CD4-positive, alpha-beta T cell treated with Interleukin-17A for 4 hours (primary cell): Measurements from ENCODE around the gene TTC4.

Experiments
- DNase-seq: peaks from one replicate; pipeline ENCODE4 v3.0.0-alpha.2; 2020; ENCODE audit warnings: mixed read lengths

Gene TTC4

GRCh38 chr1:54705153-54705552 lies 10.5 kb upstream of the TTC4 start:
- no peak for DNase-seq

DNA sequence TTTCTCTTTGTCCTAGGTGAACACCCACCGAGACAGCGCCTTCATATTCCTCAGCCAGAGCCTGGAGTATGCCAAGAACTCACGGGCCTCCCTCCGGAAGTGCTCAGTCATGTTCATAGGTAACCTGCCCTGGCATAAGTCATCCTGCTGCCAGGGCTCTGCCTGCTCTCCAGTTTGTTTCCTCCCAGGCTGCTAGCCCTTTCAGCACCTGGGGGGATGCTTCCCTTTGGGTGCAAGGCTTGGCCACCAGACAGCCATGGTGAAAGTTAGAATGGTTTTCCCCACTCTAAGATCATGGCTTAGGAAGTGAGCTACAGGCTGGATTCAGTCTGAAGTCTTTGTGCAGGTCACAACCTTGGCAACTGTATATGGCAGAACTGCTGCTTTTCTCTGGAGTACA lies 9.2 kb upstream of the TTC4 start:
- DNase-seq: no peak

- DNase-seq: no peak
Observed at GRCh38 chr1:54708385-54708784, 7.3 kb upstream of the TTC4 start.

DNA sequence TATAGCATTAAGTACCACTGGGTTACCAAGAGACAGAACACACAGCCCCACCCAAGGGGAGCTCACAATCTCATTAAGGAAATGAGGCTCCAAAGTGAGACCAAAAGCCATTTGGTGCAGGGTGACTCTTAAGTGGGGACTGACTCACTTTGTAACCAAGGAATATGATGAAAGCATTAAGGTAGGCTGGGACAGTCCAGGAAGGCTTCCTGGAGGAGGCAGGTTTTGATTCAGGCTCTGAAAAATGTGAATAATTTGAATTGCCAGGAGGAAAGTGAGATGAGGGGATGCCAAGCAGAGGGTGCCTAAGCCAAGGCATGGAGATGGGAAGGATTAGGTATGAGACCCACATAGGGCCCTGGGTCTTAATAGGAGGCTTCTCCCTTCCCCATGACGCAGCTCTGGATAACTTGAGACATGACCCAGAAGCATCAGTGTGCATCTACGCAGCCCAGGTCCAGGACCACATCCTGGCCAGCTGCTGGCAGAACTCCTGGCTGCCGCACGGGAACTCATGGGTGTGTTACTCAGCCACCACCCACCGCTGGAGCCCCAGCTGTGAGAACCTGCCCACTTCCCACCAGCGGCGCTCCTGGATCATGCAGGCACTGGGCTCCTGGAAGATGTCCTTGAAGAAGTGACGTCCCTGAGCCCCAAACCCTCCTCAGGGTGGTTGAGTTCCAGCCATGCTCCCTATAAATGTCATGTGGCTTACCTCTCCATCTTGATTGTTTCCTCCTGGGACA lies 5.9 kb upstream of the TTC4 start:
- no peak for DNase-seq

GRCh38 chr1:54710434-54710833 lies 5.2 kb upstream of the TTC4 start:
- no peak for DNase-seq

GRCh38 chr1:54710841-54711240 lies 4.8 kb upstream of the TTC4 start:
- DNase-seq: no peak

- no peak for DNase-seq
Observed at GRCh38 chr1:54711536-54711935, 4.1 kb upstream of the TTC4 start.

DNA sequence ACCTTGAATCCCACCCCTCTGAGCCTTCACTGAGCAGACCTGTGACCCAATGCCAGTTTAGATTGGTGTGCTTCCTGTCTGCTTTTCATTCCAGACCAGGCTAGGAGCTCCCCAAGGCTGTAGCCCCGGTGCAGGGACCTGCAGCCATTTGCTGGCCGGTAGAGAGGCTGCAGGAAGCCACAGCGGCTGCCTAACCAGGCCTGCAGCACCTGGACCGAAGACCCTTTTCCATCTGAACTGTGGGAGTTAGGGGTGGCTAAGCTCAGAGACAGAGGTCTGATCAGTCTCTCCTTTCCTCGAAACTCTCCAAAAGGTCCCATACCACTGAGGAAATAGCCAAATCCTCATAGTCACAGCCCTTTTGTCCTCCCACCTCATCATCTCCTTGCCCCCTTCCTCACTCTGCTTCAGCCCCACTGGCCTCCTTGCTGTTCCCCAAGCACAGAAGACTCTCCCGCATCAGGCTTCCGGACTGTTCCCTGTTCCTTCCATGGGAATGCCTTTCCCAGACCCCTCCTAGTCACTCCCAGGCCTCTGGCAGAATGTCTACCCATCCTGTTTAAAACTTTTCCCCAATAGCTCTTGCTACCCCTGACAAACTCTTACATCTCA lies 674 bp upstream of the TTC4 start:
- no peak for DNase-seq

DNA sequence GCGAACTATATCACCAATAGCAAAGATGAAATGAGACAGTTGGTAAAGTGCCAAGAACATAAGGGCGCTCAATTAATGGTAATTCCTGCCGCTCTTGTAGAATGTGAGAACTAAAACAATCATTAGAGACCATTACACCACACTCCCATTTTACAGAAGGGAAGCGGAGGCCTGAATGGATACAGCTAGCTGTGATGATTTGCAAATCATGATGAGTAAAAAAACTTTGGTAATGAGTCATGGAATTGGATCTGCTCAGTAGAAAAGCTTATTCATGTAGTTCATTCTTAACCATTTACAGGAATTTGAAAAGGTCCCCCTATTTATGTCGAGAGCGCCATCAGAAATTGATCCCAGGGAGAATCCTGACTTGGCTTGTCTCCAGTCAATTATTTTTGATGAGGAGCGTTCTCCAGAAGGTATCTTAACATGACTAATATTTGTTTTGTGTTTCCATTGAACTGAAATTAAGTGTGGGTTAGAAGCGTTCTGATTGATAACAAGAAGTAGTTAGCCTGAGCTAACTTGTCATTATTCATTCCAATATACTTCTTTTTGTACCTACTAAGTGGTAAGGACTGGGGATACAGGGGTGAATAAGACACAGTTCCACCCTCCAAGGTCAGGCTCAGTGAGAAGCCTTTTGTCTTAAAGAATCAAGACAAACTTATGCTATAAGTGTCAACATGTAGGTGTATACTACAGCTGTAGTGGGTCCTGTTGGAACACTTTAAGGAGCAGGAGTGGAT lies 812 bp downstream of the TTC4 start:
- DNase-seq: no peak

DNA sequence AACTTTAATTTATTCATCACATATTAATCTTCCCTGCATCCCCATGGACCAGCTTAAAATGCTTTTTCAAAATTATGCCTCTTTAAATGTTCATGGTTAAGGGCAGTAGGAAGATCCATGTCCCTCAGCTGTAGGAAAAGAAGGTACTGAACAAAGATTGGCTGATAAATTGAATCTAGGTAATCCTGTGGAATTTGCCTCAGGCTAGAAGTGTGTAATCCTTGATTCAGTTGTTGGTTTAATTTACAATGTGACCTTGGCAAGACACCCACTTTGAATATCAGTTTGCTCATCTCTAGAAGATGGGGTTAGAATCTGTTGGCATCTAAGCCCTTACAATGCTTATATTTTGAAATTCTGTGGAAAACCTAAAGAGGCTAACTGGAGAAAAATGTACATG lies 6.1 kb downstream of the TTC4 start:
- no peak for DNase-seq

- DNase-seq: no peak
Observed at GRCh38 chr1:54723985-54724384, 8.3 kb downstream of the TTC4 start.

GRCh38 chr1:54724771-54725170 lies 9.1 kb downstream of the TTC4 start:
- no peak for DNase-seq

- no peak for DNase-seq
Observed at GRCh38 chr1:54728027-54728426, 12.4 kb downstream of the TTC4 start.

DNA sequence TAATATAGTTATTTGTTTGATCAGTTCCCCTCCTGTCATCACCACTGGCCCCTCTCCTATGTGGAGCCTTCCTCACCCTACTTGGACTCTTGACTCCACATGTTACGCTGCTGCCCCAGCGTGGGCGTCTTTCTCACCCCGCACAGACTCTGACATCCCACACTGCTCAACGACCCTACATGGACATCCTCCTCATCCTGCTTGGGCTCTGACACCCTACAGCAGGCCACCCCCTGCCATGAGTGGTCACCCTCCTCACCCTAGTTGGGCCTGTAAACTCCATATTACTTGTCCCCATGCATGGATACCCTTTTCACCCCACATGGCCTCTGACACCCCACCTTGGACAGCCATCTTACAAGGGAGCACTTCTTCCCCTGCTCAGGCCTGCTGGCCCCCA lies 21.0 kb downstream of the TTC4 start:
- DNase-seq: no peak

DNA sequence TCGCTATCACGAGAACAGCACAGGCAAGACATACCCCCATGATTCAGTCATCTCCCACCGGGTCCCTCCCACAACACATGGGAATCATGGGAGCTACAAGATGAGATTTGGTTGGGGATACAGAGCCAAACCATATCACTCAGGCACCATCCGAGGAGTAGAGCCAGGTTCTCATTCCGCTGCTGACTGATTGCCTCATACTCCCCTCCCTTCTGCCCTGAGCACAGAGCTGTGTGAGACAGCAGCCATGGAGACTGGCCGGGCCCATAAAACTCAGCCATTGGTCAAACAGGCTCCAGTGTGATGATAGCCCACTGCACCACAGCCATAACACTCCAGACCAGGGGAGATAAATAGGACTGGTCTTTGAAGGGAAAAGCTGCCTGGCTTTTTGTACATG lies 22.6 kb downstream of the TTC4 start:
- DNase-seq: no peak

GRCh38 chr1:54741531-54741930 lies 25.9 kb downstream of the TTC4 start:
- no peak for DNase-seq

DNA sequence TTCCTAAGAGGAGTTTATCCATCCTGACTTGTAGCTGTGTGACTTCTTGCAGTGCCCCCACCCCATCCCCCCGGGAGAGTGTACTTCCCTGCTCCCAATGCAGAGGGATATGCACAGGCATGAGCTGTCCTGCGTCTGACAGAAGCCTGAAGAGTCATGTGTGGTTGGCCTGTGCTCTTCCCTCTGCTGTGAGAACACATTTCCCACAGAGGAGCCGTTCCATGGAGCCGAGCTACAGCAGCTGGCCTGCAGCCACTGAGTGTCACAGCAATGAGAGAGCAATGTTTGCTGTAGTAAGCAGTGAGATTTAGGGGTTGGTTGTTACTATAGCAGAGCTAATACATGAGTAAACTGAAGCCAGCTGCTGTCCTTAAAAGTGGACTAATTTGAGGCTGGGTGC lies 26.6 kb downstream of the TTC4 start:
- DNase-seq: no peak

GRCh38 chr1:54743416-54744226 lies 28.0 kb downstream of the TTC4 start:
- no peak for DNase-seq

DNA sequence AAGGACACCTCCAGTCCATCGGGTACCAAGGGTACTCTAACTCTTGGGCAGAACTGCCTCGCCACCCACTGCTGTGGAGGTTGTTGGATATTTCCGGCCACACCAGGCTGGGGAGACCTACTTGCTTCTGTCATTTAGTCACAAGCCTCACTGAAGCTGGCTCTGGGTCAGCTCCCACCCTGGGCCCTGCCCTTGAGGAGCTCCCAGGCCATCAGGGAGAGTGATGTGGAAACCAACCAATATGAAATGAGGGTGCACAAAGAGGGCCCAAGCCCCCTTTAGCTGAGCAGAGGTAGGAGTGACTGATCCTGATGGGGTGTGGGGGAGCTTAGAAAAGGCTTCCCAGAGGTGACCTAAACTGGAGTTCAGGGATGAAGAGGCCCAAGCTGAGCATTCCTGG lies 29.0 kb downstream of the TTC4 start:
- DNase-seq: no peak

- no peak for DNase-seq
Observed at GRCh38 chr1:54745274-54745673, 29.6 kb downstream of the TTC4 start.

DNA sequence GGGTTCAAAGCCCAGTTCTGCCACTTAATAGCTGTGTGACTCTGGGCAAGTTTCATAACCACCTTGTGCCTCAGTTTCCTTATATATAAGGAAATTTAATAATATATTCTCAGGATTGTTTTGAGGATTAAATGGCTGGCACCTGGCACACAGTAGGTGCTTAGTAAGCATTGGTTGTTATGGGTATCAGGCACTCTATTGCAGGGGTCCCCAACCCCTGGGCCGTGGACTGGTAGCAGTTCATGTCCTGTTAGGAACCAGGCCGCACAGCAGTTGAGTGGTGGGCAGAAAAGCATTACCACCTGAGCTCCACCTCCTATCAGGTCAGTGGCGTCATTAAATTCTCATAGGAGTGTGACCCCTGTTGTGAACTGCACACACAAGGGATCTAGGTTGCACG lies 30.2 kb downstream of the TTC4 start:
- no peak for DNase-seq

DNA sequence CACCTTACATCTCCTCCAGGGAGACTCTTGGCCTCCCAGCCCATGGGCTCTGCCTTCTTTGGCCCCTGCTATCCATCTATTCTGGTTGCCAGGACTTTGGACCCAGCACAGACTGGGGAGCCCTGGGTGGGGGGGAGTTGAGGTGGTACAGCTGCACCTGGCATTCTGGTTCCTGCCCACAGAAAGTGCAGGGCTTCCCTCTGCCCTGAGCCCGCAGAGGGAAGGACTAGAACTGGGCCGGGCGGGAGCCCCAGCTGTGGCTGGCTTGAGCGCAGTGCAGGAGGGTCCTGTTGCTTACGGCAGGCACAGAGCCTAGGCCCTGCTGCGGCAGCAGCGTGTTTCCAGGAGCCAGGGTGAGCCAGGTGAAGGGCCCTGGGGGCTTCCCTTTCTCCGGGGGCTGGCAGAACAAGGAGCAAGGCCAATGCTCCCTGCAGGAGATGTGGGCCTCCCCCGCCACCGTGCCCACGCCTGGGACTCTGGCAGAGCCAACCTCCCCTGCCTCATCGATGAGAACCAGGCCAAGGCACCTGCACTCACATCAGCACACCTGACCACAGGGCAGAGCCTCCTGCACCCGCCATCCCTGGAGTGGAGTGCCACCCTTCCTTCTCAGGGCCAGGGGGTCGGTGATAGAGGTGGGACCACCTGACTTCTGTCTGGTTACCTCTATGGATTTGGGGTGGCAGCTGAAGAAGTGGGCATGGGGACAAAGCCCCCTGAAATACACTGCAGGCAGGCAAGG lies 32.6 kb downstream of the TTC4 start:
- no peak for DNase-seq

DNA sequence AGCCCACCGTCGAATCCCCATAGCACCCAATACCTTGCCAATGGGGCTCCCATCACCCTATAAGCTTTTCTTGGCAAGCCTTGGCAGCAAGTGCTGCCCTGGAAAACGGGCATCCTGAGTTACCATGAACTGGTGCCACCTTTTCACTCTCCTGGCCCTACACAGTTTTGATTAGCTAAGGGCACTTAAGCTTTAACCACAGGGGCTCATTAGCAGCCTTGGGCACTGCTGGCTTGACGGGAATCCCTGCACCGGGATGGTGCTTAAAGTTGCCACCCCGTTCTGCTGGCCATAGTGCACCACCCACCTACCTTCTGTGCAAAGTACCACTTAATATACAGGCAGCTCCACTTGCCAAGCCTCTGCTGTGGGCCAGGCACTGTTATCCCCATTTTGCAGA lies 34.9 kb downstream of the TTC4 start:
- DNase-seq: no peak
